Common myeloid progenitor, CD34-positive (primary cell): ENCODE results near the gene POTEH.
"Not testable (repeated sequence)": the region's sequence is repeated elsewhere in the genome, so short reads cannot be mapped to it uniquely, and the experiment has no call there.

ENCODE experiments used
- CTCF ChIA-PET: fragments of 350-600 bp; sonication (Branson Sonifier 250); formaldehyde crosslinking; loops from one replicate; lab custom pipeline; 2021; ENCODE audit warnings: antibody characterized with exemption; lab: Charles Lee
- POLR2A ChIA-PET: fragments of 350-600 bp; sonication (Branson Sonifier 250); formaldehyde crosslinking; loops from one replicate; lab custom pipeline; 2021; ENCODE audit warnings: antibody characterized with exemption; lab: Charles Lee
- DNase-seq, 3 donors: peaks; one replicate each; pipeline versions ENCODE4 v3.0.0 to v3.0.0-alpha.2; 2013
- H3K27ac ChIP-seq, 2 experiments: 1 replicate in 1 of 2; 2 replicates in 1 of 2; pipeline ENCODE4 v1.7.0; 2013; ENCODE audit warnings: inconsistent platforms in 2 of 2, low read length in 2 of 2, mild to moderate bottlenecking in 2 of 2, low read depth in 1 of 2, moderate library complexity in 1 of 2; ENCODE audit not compliant: severe bottlenecking in 2 of 2, insufficient read depth in 1 of 2, poor library complexity in 1 of 2
- H3K27me3 ChIP-seq, 5 experiments: replicated peaks in 2 of 5; 1 replicate in 3 of 5; 2 replicates in 2 of 5; pipeline versions ENCODE4 v1.6.1 to v1.7.0; 2013; ENCODE audit warnings: low read length in 4 of 5, mild to moderate bottlenecking in 2 of 5, moderate library complexity in 2 of 5, inconsistent platforms in 1 of 5; ENCODE audit not compliant: insufficient read depth in 5 of 5, control insufficient read depth in 4 of 5
- H3K36me3 ChIP-seq, 4 experiments: 1 replicate in 2 of 4; 2 replicates in 2 of 4; pipeline versions ENCODE4 v1.6.1 to v1.7.0; 2013; ENCODE audit warnings: low read length in 3 of 4, control low read depth in 1 of 4, mild to moderate bottlenecking in 1 of 4; ENCODE audit not compliant: control insufficient read depth in 4 of 4, insufficient read depth in 4 of 4
- H3K4me1 ChIP-seq, 4 experiments: 1 replicate in 3 of 4; 2 replicates in 1 of 4; pipeline versions ENCODE4 v1.6.1 to v1.7.1; 2013; ENCODE audit warnings: low read length in 3 of 4, mild to moderate bottlenecking in 3 of 4, control low read depth in 1 of 4, inconsistent platforms in 1 of 4, moderate library complexity in 1 of 4; ENCODE audit not compliant: control insufficient read depth in 4 of 4, insufficient read depth in 4 of 4; ENCODE audit errors: control extremely low read depth in 1 of 4
- H3K4me3 ChIP-seq, 7 experiments: 1 replicate in 4 of 7; 2 replicates in 3 of 7; pipeline versions ENCODE4 v1.5.1 to v1.7.0; 2013; ENCODE audit warnings: mild to moderate bottlenecking in 7 of 7, low read length in 6 of 7, moderate library complexity in 6 of 7, inconsistent platforms in 2 of 7, low read depth in 2 of 7, control low read depth in 1 of 7; ENCODE audit not compliant: insufficient read depth in 4 of 7, control insufficient read depth in 1 of 7; ENCODE audit errors: extremely low read depth in 1 of 7
- H3K9me3 ChIP-seq, 5 experiments: 1 replicate in 4 of 5; 2 replicates in 1 of 5; pipeline versions ENCODE4 v1.6.1 to v1.7.1; 2013; ENCODE audit warnings: low read length in 4 of 5, mild to moderate bottlenecking in 2 of 5, inconsistent platforms in 1 of 5, low read depth in 1 of 5, moderate library complexity in 1 of 5; ENCODE audit not compliant: control insufficient read depth in 4 of 5, insufficient read depth in 2 of 5; ENCODE audit errors: control extremely low read depth in 1 of 5
- WGBS: methylation state at CpG from one replicate; pipeline ENCODE4 v1.1.5; 2013; ENCODE audit not compliant: insufficient coverage; 5-methylcytosine and 5-hydroxymethylcytosine counted together

POTEH gene

DNA sequence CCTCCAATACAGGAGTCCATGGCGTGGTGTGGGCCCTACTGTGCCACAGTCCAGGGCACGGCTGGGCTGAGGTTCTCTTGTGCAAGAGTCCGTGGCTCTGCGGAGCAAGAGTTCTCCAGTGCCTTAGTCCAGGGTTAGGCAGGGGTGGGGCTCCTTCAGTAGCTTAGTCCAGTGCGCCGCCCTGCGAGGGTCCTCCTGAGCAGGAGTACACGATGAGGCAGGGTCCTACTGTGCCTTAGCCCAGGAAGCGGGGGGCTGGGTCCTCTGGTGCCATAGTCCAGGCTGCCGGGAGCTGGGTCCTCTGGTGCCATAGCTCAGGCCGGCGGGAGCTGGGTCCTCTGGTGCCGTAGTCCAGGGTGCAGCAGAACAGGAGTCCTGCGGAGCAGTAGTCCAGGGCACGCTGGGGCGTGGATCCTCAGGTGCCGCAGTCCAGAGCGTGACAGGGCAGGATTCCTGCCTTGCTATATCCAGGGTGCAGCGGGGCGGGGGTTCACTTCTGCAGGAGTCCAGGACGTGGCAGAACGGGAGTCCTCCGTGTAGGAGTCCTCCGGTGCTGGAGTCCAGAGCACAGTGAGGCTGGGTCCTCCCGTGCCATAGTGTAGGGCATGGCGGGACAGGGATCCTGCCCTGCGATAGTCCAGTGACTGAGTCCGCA lies 69.7 kb downstream of the POTEH start:
- POLR2A ChIA-PET: not testable (repeated sequence)
- WGBS: 93% methylated on average over 3 of the region's 28 CpGs

DNA sequence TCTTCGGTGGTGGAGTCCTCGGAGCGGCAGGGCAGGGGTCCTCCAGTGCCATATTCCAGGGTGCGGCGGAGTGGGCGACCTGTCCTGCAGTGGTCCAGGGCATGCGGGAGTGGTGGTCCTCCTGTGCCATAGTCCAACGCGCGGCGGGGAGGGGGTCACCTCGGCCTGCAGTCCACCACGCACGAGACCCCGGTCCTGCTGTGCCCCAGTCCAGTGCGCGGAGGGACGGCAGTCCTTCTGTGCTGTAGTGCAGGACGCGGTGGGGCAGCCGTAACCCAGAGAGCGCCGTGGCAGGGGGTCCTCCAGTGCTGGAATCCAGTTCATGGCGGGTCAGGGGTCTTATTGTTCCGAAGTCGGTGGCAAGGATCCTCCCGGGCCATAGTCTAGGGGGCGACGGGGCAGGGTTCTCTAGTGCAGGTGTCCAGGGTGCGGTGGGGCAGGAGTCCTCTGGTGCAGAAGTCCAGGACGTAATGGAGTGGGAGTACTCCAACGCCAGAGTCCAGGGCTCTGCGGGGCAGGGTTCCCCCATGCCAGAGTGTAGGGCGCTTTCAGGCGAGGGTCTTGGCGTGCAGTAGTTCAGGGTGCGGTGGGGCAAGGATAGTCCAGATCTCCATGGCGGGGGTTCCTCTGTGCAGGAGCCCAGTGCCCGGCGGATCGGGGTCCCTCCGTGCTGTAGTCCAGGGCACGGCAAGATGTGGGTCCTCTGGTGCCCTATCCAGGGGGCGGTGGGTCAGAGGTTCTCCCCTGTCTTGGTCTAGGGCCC lies 70.7 kb downstream of the POTEH start:
- H3K4me1 ChIP-seq, H3K27me3 ChIP-seq, DNase-seq, POLR2A ChIA-PET, H3K36me3 ChIP-seq, H3K9me3 ChIP-seq, H3K4me3 ChIP-seq, CTCF ChIA-PET, H3K27ac ChIP-seq: not testable (repeated sequence)
- WGBS: no CpG with 5 or more reads among the region's 44 CpGs

More for the DNA sequence above, 69.7 kb downstream of the POTEH start:
- CTCF ChIA-PET, H3K9me3 ChIP-seq, H3K27ac ChIP-seq, H3K27me3 ChIP-seq, H3K4me3 ChIP-seq, H3K36me3 ChIP-seq, H3K4me1 ChIP-seq, DNase-seq: not testable (repeated sequence)

DNA sequence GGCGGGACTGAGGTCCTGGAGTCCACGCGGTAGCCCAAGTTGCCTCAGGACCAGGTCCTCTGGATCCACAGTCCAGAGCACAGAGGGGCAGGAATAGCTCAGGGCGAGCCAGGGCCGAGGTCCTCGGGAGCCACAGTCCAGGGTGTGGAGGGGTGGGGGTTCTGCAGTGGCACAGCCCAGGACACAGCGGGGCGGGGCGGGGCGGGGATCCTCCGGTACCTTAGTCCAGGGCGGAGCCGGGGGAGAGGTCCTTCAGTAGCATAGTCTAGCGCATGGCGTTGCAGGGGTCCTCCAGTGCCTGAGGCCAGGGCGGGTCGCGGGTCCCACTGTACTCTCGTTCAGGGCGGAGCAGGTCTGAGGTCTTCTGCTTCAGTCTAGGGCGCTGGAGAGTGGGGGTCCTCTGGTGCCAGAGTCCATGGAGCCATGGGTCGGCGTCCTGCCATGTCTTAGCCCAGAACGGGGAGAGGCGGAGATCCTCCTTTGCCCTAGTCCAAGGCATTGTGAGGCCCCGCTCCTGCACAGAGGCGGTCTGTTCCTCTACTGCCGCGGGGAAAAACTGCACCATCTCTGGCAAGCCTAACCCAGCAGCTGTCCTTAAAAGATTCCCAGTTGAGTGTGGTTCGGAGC lies 71.4 kb downstream of the POTEH start:
- H3K4me3 ChIP-seq, POLR2A ChIA-PET, H3K27ac ChIP-seq, DNase-seq, CTCF ChIA-PET, H3K36me3 ChIP-seq, H3K27me3 ChIP-seq, H3K9me3 ChIP-seq, H3K4me1 ChIP-seq: not testable (repeated sequence)
- WGBS: no CpG with 5 or more reads among the region's 30 CpGs

DNA sequence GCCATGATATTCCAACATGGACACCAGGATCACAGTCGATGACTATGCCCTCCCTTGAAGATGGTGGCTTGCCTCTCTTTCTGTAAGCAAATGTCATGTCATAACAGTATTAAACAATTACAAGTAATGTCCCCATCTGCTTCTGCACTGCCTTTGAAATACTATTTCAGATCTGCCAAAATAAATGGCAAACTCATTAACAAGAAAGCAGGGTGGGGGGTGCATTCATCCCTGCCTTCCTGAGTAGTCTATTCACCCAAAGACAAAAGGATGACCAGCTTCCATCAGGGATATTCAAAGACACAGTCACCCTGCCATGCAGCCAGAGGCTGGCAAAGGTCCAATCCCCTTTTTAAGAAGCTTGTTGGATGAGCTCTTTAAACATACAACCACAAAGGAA lies 73.7 kb downstream of the POTEH start:
- CTCF ChIA-PET, POLR2A ChIA-PET: not testable (repeated sequence)
- WGBS: no CpG with 5 or more reads among the region's 1 CpG

More for the DNA sequence above, 73.7 kb downstream of the POTEH start:
- H3K4me3 ChIP-seq, H3K27ac ChIP-seq, H3K27me3 ChIP-seq, H3K4me1 ChIP-seq, DNase-seq, H3K36me3 ChIP-seq, H3K9me3 ChIP-seq: not testable (repeated sequence)
